ENCODE data around the gene MAPKBP1.

- TF ChIP-seq FOXA1 (IDR thresholded peaks at IDR 0.05) (no peak), SUZ12 (IDR thresholded peaks at IDR 0.05) (no peak), NFRKB (IDR thresholded peaks at IDR 0.05) (no peak), TARDBP (IDR thresholded peaks at IDR 0.05) (no peak), FOXK2 (IDR thresholded peaks at IDR 0.05) (no peak), ZNF384 (IDR thresholded peaks at IDR 0.05) (no peak)
Measured at GRCh38 chr15:41836713-41837454, 62.6 kb downstream of the MAPKBP1 start.

Measured in HEK293T (cell line).